CD14-positive monocyte (primary cell): Measurements from ENCODE around the gene NQO2. TPM values are rescaled to one million over a fixed set of nuclear protein-coding genes. Genes with fewer than 3 reads are reported as not detected.
A peak's percentile ranks its signal among the peaks of the same experiment; 100 is the strongest.

Source experiments
- DNase-seq, 3 donors: peaks; one replicate each; pipeline ENCODE4 v3.0.0-alpha.2; 2011 to 2022
- H2AFZ ChIP-seq: 2 replicates; pipeline ENCODE4 v1.6.0; 2012; ENCODE audit warnings: mild to moderate bottlenecking, low read depth, low read length, inconsistent platforms; ENCODE audit not compliant: insufficient read depth, poor library complexity, severe bottlenecking
- H3K27ac ChIP-seq, 2 donors: 1 replicate in 1 of 2; 2 replicates in 1 of 2; pipeline ENCODE4 v1.5.1; 2012 to 2013; ENCODE audit warnings: low read length in 2 of 2, control low read depth in 1 of 2, inconsistent platforms in 1 of 2, low read depth in 1 of 2, mild to moderate bottlenecking in 1 of 2
- H3K27me3 ChIP-seq, 2 donors: one replicate each; pipeline versions ENCODE4 v1.6.0 to v1.6.1; 2011 to 2013; ENCODE audit warnings: low read length in 2 of 2; ENCODE audit not compliant: control insufficient read depth in 2 of 2, insufficient read depth in 2 of 2
- H3K36me3 ChIP-seq, 2 donors: replicated peaks in 1 of 2; 1 replicate in 1 of 2; 2 replicates in 1 of 2; pipeline versions ENCODE4 v1.5.1 to v1.6.1; 2012 to 2013; ENCODE audit warnings: low read length in 2 of 2, control low read depth in 1 of 2, inconsistent platforms in 1 of 2, mild to moderate bottlenecking in 1 of 2; ENCODE audit not compliant: insufficient read depth in 2 of 2, control insufficient read depth in 1 of 2
- H3K4me1 ChIP-seq, 2 donors: 1 replicate in 1 of 2; 2 replicates in 1 of 2; pipeline versions ENCODE4 v1.5.1 to v1.6.1; 2012 to 2013; ENCODE audit warnings: low read length in 2 of 2, control low read depth in 1 of 2, inconsistent platforms in 1 of 2, mild to moderate bottlenecking in 1 of 2, moderate library complexity in 1 of 2; ENCODE audit not compliant: insufficient read depth in 2 of 2, control insufficient read depth in 1 of 2
- H3K4me2 ChIP-seq: replicated peaks from 2 replicates; pipeline ENCODE3; 2012; ENCODE audit warnings: low read length, moderate library complexity, mild to moderate bottlenecking; ENCODE audit not compliant: poor library complexity, severe bottlenecking; ENCODE audit errors: extremely low read depth
- H3K4me3 ChIP-seq, 3 experiments: fragments of 200-600 bp in 1 of 3; sonication (generic) in 1 of 3; replicated peaks in 1 of 3; 1 replicate in 2 of 3; 2 replicates in 1 of 3; pipeline ENCODE4 v1.5.1; 2011 to 2013; ENCODE audit warnings: low read length in 3 of 3, mild to moderate bottlenecking in 3 of 3, control low read depth in 2 of 3, low read depth in 2 of 3, inconsistent platforms in 1 of 3, moderate library complexity in 1 of 3
- H3K79me2 ChIP-seq: 2 replicates; pipeline ENCODE4 v1.6.0; 2012; ENCODE audit warnings: mild to moderate bottlenecking, control low read depth, inconsistent platforms, low read length, moderate library complexity; ENCODE audit not compliant: insufficient read depth
- H3K9ac ChIP-seq: 2 replicates; pipeline ENCODE4 v1.6.0; 2017; ENCODE audit warnings: low read length, mild to moderate bottlenecking; ENCODE audit not compliant: insufficient read depth, poor library complexity, severe bottlenecking
- H3K9me3 ChIP-seq, 2 donors: replicated peaks in 1 of 2; 1 replicate in 1 of 2; 2 replicates in 1 of 2; pipeline versions ENCODE4 v1.5.1 to v1.6.1; 2012 to 2013; ENCODE audit warnings: low read length in 2 of 2, control low read depth in 1 of 2; ENCODE audit not compliant: control insufficient read depth in 1 of 2, insufficient read depth in 1 of 2
- H4K20me1 ChIP-seq: 2 replicates; pipeline ENCODE4 v1.6.0; 2012; ENCODE audit warnings: mild to moderate bottlenecking, low read length, control low read depth, moderate library complexity; ENCODE audit not compliant: insufficient read depth
- H3K27ac Mint-ChIP-seq, 7 donors: one replicate each; pipeline ENCODE4 v1.8.0; 2020; ENCODE audit warnings: mild to moderate bottlenecking in 7 of 7, mixed read lengths in 7 of 7, moderate library complexity in 6 of 7, inconsistent platforms in 2 of 7
- H3K27me3 Mint-ChIP-seq, 3 donors: one replicate each; pipeline ENCODE4 v1.8.0; 2021 to 2022; ENCODE audit warnings: low read depth in 3 of 3, mild to moderate bottlenecking in 3 of 3, mixed read lengths in 3 of 3, moderate library complexity in 3 of 3, inconsistent platforms in 1 of 3
- H3K36me3 Mint-ChIP-seq, 2 donors: one replicate each; pipeline ENCODE4 v1.8.0; 2020; ENCODE audit warnings: mixed read lengths in 2 of 2, inconsistent platforms in 1 of 2, mild to moderate bottlenecking in 1 of 2
- H3K4me1 Mint-ChIP-seq: one replicate; pipeline ENCODE4 v1.8.0; 2020; ENCODE audit warnings: mild to moderate bottlenecking, mixed read lengths
- H3K4me3 Mint-ChIP-seq, 2 donors: one replicate each; pipeline ENCODE4 v1.8.0; 2020; ENCODE audit warnings: mild to moderate bottlenecking in 2 of 2, mixed read lengths in 2 of 2, moderate library complexity in 1 of 2
- H3K9me3 Mint-ChIP-seq, 7 donors: one replicate each; pipeline ENCODE4 v1.8.0; 2020 to 2022; ENCODE audit warnings: mixed read lengths in 7 of 7, mild to moderate bottlenecking in 6 of 7, moderate library complexity in 6 of 7, inconsistent platforms in 2 of 7
- CTCF ChIP-seq: fragments of 200-600 bp; IDR thresholded peaks from one replicate; pipeline ENCODE4 v1.8.0; 2022; ENCODE audit warnings: antibody characterized with exemption, mild to moderate bottlenecking
- WGBS: methylation state at CpG from one replicate; pipeline ENCODE4 v1.1.5; 2013; ENCODE audit warnings: missing lambda C conversion rate; ENCODE audit not compliant: insufficient coverage; 5-methylcytosine and 5-hydroxymethylcytosine counted together
- intact Hi-C, 2 donors: fragments of 100-400 bp; cut with micrococcal nuclease; formaldehyde crosslinking; loops; one replicate each; pipeline versions ENCODE4 v1.15.0 to v1.15.1; 2023
- polyA plus RNA-seq, 3 donors: library from polyadenylated mRNA; depleted of rRNA in 1 of 3; unstranded in 2 of 3; stranded (reverse) in 1 of 3; fragments of 300-500 nt in 2 of 3; fragments of >200 nt in 1 of 3; fragmentation: Illumina TruSeq in 2 of 3; gene quantifications; 1 replicate in 2 of 3; 2 replicates in 1 of 3; pipeline ENCODE4 v1.2.3, GENCODE V29; 2012 to 2021

Gene NQO2
- polyA plus RNA-seq, 3 donors: 30.0 to 281 (median 146) TPM

GRCh38 chr6:2998998-2999617 lies 586 bp upstream of the NQO2 start:
- H2AFZ ChIP-seq: peak overlapping the region; percentile 58

More at GRCh38 chr6:2998998-2999617, 586 bp upstream of the NQO2 start:
- Histone ChIP-seq H3K79me2 (peaks cover 20% of the 10 kb centered on the region), H3K4me1 (peaks cover 35 to 40% of the 10 kb centered on the region in 2 donors), H3K36me3 (peaks cover 2 to 3% of the 10 kb centered on the region in 2 donors), H3K4me2 (peak overlapping the region; percentile 91), H3K4me3 (peak overlapping the region; percentile 42 to 95 (median 60)), H3K9ac (peak overlapping the region; percentile 30), H4K20me1 (no peaks in the 10 kb centered on the region), H3K9me3 (no peaks in the 10 kb centered on the region), H3K27ac (peak overlapping the region; percentile 73 to 79), H3K27me3 (no peaks in the 10 kb centered on the region)
- peaks cover 32% of the 10 kb centered on the region for H3K4me1 Mint-ChIP-seq
- TF ChIP-seq CTCF: no peak
- peak overlapping the region; percentile 81 to 87 for H3K4me3 Mint-ChIP-seq
- under 1% methylated on average over 29 of the region's 30 CpGs for WGBS
- peak overlapping the region; percentile 88 to 96 (median 91) for H3K27ac Mint-ChIP-seq
- peaks cover 0 to 1% (median 0%) of the 10 kb centered on the region in 7 donors for H3K9me3 Mint-ChIP-seq
- peaks cover 0 to 5% (median 3%) of the 10 kb centered on the region in 3 donors for H3K27me3 Mint-ChIP-seq
- H3K36me3 Mint-ChIP-seq: peaks cover 13 to 23% of the 10 kb centered on the region in 2 donors
- DNase-seq: peak; percentile 84 to 97 (median 91)
- intact Hi-C loops: loop anchor here (2.0 to 10.0 kb wide), 3 partner anchors 54 to 256 kb away; partner anchors contain the start of gene PSMG4 (in 2 of the 2)
